Glutamatergic neuron (in vitro differentiated cells): Measurements from ENCODE around the gene KRT6A. TPM values are rescaled to one million over a fixed set of nuclear protein-coding genes. Genes with fewer than 3 reads are reported as not detected.

Source experiments
- DNase-seq: peaks from one replicate; pipeline ENCODE4 v3.0.0; 2022
- H3K27ac Mint-ChIP-seq: one replicate; pipeline ENCODE4 v1.8.0; 2020; ENCODE audit warnings: mild to moderate bottlenecking, mixed read lengths, inconsistent platforms; ENCODE audit not compliant: unreplicated experiment
- H3K27me3 Mint-ChIP-seq: one replicate; pipeline ENCODE4 v1.8.0; 2020; ENCODE audit warnings: mild to moderate bottlenecking, moderate library complexity, mixed read lengths, inconsistent platforms; ENCODE audit not compliant: unreplicated experiment
- H3K36me3 Mint-ChIP-seq: one replicate; pipeline ENCODE4 v1.8.0; 2020; ENCODE audit warnings: mild to moderate bottlenecking, mixed read lengths, inconsistent platforms; ENCODE audit not compliant: unreplicated experiment
- H3K4me1 Mint-ChIP-seq: one replicate; pipeline ENCODE4 v1.8.0; 2020; ENCODE audit warnings: mild to moderate bottlenecking, low read depth, mixed read lengths, inconsistent platforms; ENCODE audit not compliant: unreplicated experiment
- H3K4me3 Mint-ChIP-seq: one replicate; pipeline ENCODE4 v1.8.0; 2020; ENCODE audit warnings: mild to moderate bottlenecking, mixed read lengths, inconsistent platforms; ENCODE audit not compliant: unreplicated experiment
- H3K9me3 Mint-ChIP-seq: one replicate; pipeline ENCODE4 v1.8.0; 2020; ENCODE audit warnings: mild to moderate bottlenecking, moderate library complexity, mixed read lengths, inconsistent platforms; ENCODE audit not compliant: unreplicated experiment
- total RNA-seq: library from RNA; stranded (reverse); fragmentation: NEBNext Ultra II Directional; extraction: Animal tissue kit (Norgen Biotek cat#: 25700); gene quantifications from one replicate; pipeline ENCODE4 v1.2.1, GENCODE V29; 2021; ENCODE audit not compliant: unreplicated experiment
- TF ChIP-seq, protein P1 (sequence below): fragments of 200-600 bp; sonication (generic); IDR thresholded peaks from one replicate; pipeline ENCODE4 v1.5.0; 2021; ENCODE audit not compliant: partially characterized antibody, unreplicated experiment

KRT6A gene
- total RNA-seq, 1 donor from 2014 or later, result not detected

DNA sequence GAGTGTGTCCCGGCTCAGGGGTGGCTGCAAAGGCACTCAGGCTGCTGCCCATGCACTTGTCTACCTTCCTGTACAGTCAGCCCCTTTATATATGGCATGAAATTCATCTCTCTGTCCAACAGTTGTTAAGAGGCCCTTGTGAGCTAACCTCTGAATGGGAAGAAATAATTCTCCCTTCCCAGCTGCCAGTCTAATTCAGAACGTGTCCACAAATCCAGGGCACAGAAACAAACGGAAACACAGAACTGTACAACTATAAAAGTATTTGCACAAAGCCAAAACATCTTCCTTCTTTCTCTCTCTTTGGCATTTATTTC lies 26.3 kb upstream of the KRT6A start:
- Mint-ChIP-seq H3K27ac (no peak overlapping the region), H3K9me3 (peaks cover 3% of the 10 kb centered on the region), H3K27me3 (peaks cover 2% of the 10 kb centered on the region), H3K36me3 (peaks cover 8% of the 10 kb centered on the region), H3K4me1 (no peaks in the 10 kb centered on the region), H3K4me3 (no peak overlapping the region)
- TF ChIP-seq, protein P1, sequence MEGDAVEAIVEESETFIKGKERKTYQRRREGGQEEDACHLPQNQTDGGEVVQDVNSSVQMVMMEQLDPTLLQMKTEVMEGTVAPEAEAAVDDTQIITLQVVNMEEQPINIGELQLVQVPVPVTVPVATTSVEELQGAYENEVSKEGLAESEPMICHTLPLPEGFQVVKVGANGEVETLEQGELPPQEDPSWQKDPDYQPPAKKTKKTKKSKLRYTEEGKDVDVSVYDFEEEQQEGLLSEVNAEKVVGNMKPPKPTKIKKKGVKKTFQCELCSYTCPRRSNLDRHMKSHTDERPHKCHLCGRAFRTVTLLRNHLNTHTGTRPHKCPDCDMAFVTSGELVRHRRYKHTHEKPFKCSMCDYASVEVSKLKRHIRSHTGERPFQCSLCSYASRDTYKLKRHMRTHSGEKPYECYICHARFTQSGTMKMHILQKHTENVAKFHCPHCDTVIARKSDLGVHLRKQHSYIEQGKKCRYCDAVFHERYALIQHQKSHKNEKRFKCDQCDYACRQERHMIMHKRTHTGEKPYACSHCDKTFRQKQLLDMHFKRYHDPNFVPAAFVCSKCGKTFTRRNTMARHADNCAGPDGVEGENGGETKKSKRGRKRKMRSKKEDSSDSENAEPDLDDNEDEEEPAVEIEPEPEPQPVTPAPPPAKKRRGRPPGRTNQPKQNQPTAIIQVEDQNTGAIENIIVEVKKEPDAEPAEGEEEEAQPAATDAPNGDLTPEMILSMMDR, result no peak
- DNase-seq, result no peak

DNA sequence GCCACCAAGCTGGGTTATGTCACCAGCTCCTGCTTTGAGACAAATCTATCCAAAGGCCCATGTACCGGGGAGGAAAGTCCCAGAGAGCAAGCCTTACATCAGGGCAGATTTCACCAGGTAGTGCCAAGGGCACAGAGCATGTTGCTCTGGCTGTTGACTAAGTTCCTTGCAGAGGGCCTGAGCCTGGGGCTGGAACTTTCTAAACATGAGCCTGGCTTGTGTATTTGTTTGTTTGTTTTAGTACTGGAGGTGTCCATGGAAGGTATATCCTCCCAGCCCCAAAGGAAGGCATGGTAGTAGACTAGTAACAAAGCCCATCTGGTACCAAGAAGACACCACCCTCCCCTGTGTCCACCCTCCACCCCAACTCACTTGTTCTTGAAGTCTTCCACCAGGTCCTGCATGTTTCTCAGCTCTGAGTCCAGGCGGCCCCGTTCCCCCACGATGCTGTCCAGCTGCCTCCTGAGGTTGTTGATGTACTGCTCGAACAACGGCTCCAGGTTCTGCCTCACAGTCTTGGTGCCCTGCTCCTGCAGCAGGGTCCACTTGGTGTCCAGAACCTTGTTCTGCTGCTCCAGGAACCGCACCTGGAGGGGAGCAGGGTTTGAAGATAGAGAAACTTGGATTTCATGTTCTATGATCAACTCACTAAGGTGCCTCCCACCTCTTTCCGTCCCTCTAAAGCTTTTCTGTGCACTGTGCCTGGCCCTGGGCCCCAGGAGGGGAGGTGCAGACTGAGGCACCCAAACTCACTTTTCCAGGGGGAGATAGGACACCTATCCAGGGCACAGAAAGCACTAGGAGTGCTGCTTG lies 25.7 kb upstream of the KRT6A start:
- no peak for DNase-seq
- Mint-ChIP-seq H3K4me1 (no peaks in the 10 kb centered on the region), H3K27ac (no peak overlapping the region), H3K4me3 (no peak overlapping the region), H3K27me3 (peaks cover 2% of the 10 kb centered on the region), H3K36me3 (peaks cover 8% of the 10 kb centered on the region), H3K9me3 (peaks cover 3% of the 10 kb centered on the region)
- TF ChIP-seq, protein P1, result no peak

DNA sequence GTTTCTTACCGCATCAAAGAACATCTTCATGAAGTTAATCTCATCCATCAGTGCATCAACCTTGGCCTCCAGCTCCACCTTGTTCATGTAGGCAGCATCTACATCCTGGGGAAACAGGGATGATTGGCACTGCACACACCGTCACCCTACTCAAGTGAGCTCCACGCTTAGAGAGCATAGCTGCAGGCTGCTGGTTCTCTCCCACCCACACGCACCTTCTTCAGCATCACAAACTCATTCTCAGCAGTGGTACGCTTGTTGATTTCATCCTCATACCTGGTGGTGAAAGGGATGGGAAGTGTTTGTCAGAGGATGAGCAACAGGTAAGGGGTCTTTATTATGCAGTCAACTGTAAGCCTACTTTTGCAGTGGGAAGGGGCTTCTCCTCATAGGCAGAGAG lies 24.8 kb upstream of the KRT6A start:
- Mint-ChIP-seq H3K9me3 (peaks cover 3% of the 10 kb centered on the region), H3K27ac (no peak overlapping the region), H3K27me3 (peaks cover 2% of the 10 kb centered on the region), H3K4me3 (no peak overlapping the region), H3K4me1 (no peaks in the 10 kb centered on the region), H3K36me3 (peaks cover 8% of the 10 kb centered on the region)
- TF ChIP-seq, protein P1, result no peak
- no peak for DNase-seq

DNA sequence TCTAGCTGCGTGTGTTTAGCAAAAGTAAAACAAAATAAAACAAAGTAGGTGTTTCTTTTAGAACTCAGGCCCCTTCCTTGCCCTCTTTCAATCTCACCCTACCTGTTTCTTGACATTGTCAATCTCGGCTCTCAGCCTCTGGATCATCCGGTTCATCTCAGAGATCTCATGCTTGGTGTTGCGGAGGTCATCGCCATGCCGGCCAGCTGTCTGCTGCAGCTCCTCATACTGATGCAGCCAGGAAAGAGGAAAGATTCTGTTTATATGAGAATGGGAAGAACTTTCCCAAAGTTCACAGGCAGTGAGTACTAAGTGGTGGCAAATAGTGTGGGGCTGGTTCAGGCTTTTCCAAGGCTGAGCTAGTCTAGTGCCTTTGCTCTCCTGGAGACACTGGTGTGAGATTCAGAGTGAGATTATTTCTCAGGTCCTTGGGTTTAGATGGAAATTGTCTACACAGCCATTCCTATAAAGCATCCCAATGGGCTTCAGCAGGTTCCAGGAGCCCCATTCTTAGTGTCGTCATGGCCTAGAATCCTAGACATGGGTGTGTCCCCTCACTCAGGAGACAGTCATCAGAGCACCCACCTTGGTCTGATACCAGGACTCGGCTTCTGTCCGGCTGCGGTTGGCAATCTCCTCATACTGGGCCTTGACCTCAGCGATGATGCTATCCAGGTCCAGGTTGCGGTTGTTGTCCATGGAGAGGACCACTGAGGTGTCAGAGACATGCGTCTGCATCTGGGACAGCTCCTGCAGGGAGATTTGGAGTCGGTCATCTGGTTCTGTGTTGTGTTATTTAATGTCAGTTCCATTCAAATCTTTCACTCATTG lies 24.2 kb upstream of the KRT6A start:
- H3K9me3 Mint-ChIP-seq, result peaks cover 3% of the 10 kb centered on the region
- H3K27me3 Mint-ChIP-seq, result peaks cover 2% of the 10 kb centered on the region
- H3K4me3 Mint-ChIP-seq, result no peak overlapping the region
- TF ChIP-seq, protein P1, result no peak
- peaks cover 8% of the 10 kb centered on the region for H3K36me3 Mint-ChIP-seq
- H3K27ac Mint-ChIP-seq, result no peak overlapping the region
- DNase-seq, result no peak
- H3K4me1 Mint-ChIP-seq, result no peaks in the 10 kb centered on the region
